Measurements from ENCODE around the gene IL17RC. TPM values are rescaled to one million over a fixed set of nuclear protein-coding genes. Genes with fewer than 3 reads are reported as not detected.
A peak's percentile ranks its signal among the peaks of the same experiment; 100 is the strongest.

Gene IL17RC
- total RNA-seq, 1 experiment from 2014 or later, result 6.8 TPM

DNA sequence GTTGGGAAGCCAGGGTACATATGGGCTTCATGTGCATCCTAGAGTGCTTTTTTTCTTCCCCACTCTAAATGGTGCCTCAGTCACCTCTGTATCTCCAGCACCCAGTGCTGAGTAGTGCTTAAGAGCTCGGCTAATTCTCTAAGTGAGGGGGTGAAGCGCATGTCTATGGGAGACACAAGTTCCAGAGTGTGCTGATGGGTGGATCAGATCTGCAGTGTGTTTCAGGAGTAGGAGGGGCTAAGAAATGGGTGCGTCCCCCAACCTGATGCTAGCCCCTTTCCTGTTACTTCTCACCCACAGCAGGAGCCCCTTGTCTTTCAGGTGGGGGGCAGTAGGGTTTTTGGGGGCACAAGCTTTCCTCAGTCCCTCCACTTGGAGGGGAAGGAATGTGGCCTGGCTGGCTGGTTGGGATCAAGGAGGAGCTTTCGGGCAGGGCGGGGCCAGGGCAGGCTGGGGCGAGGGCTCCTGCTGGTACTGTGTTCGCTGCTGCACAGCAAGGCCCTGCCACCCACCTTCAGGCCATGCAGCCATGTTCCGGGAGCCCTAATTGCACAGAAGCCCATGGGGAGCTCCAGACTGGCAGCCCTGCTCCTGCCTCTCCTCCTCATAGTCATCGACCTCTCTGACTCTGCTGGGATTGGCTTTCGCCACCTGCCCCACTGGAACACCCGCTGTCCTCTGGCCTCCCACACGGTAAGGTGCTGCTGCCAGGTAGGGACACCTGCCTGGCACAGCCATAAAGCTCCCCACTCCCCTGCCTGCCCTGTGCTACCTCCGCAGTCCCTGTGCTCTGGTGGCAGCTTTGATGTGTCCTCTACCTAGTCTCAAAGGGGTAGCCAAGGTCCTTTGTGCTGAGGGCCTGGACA, 14.3 kb upstream of the IL17RC start, which contains the start of gene IL17RE:
IL17RE (plus strand) TSS at position 477 of the 866 bp plus-strand sequence; CDS start at position 562, 85 bp downstream.
- Histone ChIP-seq H4K91ac (ENCODE audit: insufficient read length, low read depth, low read length) (no peak within 1 kb of the TSS), H2BK5ac (ENCODE audit: insufficient read length, low read length) (no peak within 1 kb of the TSS), H3K4me2 (ENCODE audit: insufficient read depth, insufficient read length, low read length) (peak within 1 kb of the TSS; percentile 9), H3K18ac (ENCODE audit: insufficient read length, low read depth, low read length) (peak within 1 kb of the TSS; percentile 35), H3K4me1 (ENCODE audit: insufficient read depth, low read length) (no peaks in the 10 kb centered on the region; the same call in 1 of the 2 replicates), H2BK12ac (ENCODE audit: insufficient read length, low read depth, low read length) (peak within 1 kb of the TSS; percentile 64), H3K9ac (ENCODE audit: extremely low read depth, insufficient read length, low read length) (no peak within 1 kb of the TSS), H3K23ac (ENCODE audit: insufficient read length, low read depth, low read length) (no peak within 1 kb of the TSS), H3K27me3 (ENCODE audit: insufficient read depth, low read length) (no peaks in the 10 kb centered on the region), H3K23me2 (ENCODE audit: insufficient read length, low read depth, low read length, poor library complexity, severe bottlenecking) (no peaks in the 10 kb centered on the region), H2AFZ (ENCODE audit: low read length) (no peak within 1 kb of the TSS), H3K14ac (ENCODE audit: insufficient read depth, low read length) (0 out of 2 replicates have a peak within 1 kb of the TSS, but pooled peaks have one; percentile 25), H4K20me1 (ENCODE audit: control insufficient read depth, insufficient read depth, insufficient read length) (no peaks in the 10 kb centered on the region), H3T11ph (ENCODE audit: low read length) (no peak within 1 kb of the TSS), H3K27ac (ENCODE audit: insufficient read length, low read depth, low read length) (no peak within 1 kb of the TSS), H4K8ac (replicated peaks; ENCODE audit: insufficient read length, low read depth, low read length) (no peak within 1 kb of the TSS), H3K79me2 (ENCODE audit: insufficient read depth, low read length) (no peaks in the 10 kb centered on the region), H2AK5ac (ENCODE audit: insufficient read length, low read length) (no peak within 1 kb of the TSS), H3K56ac (ENCODE audit: insufficient read length, low read depth, low read length) (no peak within 1 kb of the TSS), H2BK15ac (ENCODE audit: low read depth, low read length) (no peak within 1 kb of the TSS), H4K5ac (ENCODE audit: insufficient read length, low read depth, low read length) (no peak within 1 kb of the TSS), H2BK20ac (ENCODE audit: low read depth, low read length, poor library complexity, severe bottlenecking) (no peak within 1 kb of the TSS), H3K79me1 (ENCODE audit: insufficient read depth, low read depth, low read length, poor library complexity, severe bottlenecking) (no peaks in the 10 kb centered on the region), H2BK120ac (ENCODE audit: low read depth, low read length, poor library complexity, severe bottlenecking) (no peak within 1 kb of the TSS), H3K9me3 (ENCODE audit: control insufficient read depth, low read depth, low read length) (no peaks in the 10 kb centered on the region), H3K4ac (ENCODE audit: low read depth, low read length) (no peak within 1 kb of the TSS)
- no peaks in the 10 kb centered on the region for H3K36me3 Mint-ChIP-seq (ENCODE audit: insufficient read depth in 1 of 3, low read depth in 3 of 3)
- no peaks in the 10 kb centered on the region for H3K27me3 Mint-ChIP-seq (ENCODE audit: low read depth)
- no CpG with 5 or more reads among the region's 13 CpGs for WGBS (ENCODE audit: extremely low coverage, insufficient read length, low lambda C conversion rate)
- DNase-seq, result peak; percentile 58
- TF ChIP-seq, protein P1, sequence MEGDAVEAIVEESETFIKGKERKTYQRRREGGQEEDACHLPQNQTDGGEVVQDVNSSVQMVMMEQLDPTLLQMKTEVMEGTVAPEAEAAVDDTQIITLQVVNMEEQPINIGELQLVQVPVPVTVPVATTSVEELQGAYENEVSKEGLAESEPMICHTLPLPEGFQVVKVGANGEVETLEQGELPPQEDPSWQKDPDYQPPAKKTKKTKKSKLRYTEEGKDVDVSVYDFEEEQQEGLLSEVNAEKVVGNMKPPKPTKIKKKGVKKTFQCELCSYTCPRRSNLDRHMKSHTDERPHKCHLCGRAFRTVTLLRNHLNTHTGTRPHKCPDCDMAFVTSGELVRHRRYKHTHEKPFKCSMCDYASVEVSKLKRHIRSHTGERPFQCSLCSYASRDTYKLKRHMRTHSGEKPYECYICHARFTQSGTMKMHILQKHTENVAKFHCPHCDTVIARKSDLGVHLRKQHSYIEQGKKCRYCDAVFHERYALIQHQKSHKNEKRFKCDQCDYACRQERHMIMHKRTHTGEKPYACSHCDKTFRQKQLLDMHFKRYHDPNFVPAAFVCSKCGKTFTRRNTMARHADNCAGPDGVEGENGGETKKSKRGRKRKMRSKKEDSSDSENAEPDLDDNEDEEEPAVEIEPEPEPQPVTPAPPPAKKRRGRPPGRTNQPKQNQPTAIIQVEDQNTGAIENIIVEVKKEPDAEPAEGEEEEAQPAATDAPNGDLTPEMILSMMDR (conservative IDR thresholded peaks at IDR 0.05), result no peak
- peak within 1 kb of the TSS in 1 of 2 experiments; percentile 20; a peak in 2 of 5 replicates for H3K4me3 Mint-ChIP-seq
- H3K27ac Mint-ChIP-seq, result peak within 1 kb of the TSS in 2 of 3 experiments; percentile 55 to 61; a peak in 2 of 7 replicates
- no peaks in the 10 kb centered on the region for H3K9me3 Mint-ChIP-seq
- peaks cover 15 to 27% of the 10 kb centered on the region in 2 experiments for H3K4me1 Mint-ChIP-seq

Measured in H9 (cell line).